Measurements from ENCODE around the gene GHRHR.

GHRHR gene

GRCh38 chr7:30928254-30928872 is 35.4 kb upstream of the GHRHR start:
- DNase-seq, result no peak

- DNase-seq, result no peak
Observed at GRCh38 chr7:30929686-30930085, 34.1 kb upstream of the GHRHR start.

GRCh38 chr7:30930621-30931020 is 33.1 kb upstream of the GHRHR start:
- no peak for DNase-seq

GRCh38 chr7:30931161-30931928 is 32.4 kb upstream of the GHRHR start:
- peak; percentile 68 for DNase-seq

GRCh38 chr7:30931929-30932540 is 31.7 kb upstream of the GHRHR start:
- DNase-seq, result no peak

GRCh38 chr7:30932562-30932961 is 31.2 kb upstream of the GHRHR start:
- no peak for DNase-seq

- DNase-seq, result no peak
Observed at GRCh38 chr7:30933124-30933974, 30.4 kb upstream of the GHRHR start.

GRCh38 chr7:30934225-30934624 is 29.5 kb upstream of the GHRHR start:
- no peak for DNase-seq

GRCh38 chr7:30934732-30935568 is 28.8 kb upstream of the GHRHR start:
- no peak for DNase-seq

GRCh38 chr7:30935569-30935877 is 28.2 kb upstream of the GHRHR start:
- no peak for DNase-seq

GRCh38 chr7:30936650-30937245 is 27.0 kb upstream of the GHRHR start:
- DNase-seq, result no peak

- DNase-seq, result no peak
Observed at GRCh38 chr7:30937416-30937815, 26.3 kb upstream of the GHRHR start.

GRCh38 chr7:30938435-30939316 is 25.1 kb upstream of the GHRHR start:
- peak; percentile 55 for DNase-seq

GRCh38 chr7:30941582-30942323 is 22.0 kb upstream of the GHRHR start:
- DNase-seq, result no peak

- no peak for DNase-seq
Observed at GRCh38 chr7:30950197-30950596, 13.6 kb upstream of the GHRHR start.

- DNase-seq, result no peak
Observed at GRCh38 chr7:30954914-30955313, 8.8 kb upstream of the GHRHR start.

- DNase-seq, result no peak
Observed at GRCh38 chr7:30956704-30957103, 7.0 kb upstream of the GHRHR start.

GRCh38 chr7:30965372-30965771 is 1.6 kb downstream of the GHRHR start:
- peak; percentile 16 for DNase-seq

- no peak for DNase-seq
Observed at GRCh38 chr7:30965883-30966282, 2.1 kb downstream of the GHRHR start.

- no peak for DNase-seq
Observed at GRCh38 chr7:30968294-30968693, 4.5 kb downstream of the GHRHR start.
